SK-N-MC (cell line): ENCODE results near the gene INAFM1.
A peak's percentile ranks its signal among the peaks of the same experiment; 100 is the strongest.

ENCODE experiments used
- DNase-seq: peaks from one replicate; pipeline ENCODE4 v3.0.0-alpha.2; 2011; ENCODE audit warnings: low read depth, low spot score
- H3K27ac ChIP-seq: fragments of 200-600 bp; sonication (generic); 2 replicates; pipeline ENCODE4 v1.5.1; 2016; ENCODE audit warnings: mixed run types
- H3K36me3 ChIP-seq: fragments of 200-600 bp; sonication (generic); 2 replicates; pipeline ENCODE4 v1.6.1; 2017; ENCODE audit warnings: antibody characterized with exemption, low read length, mixed read lengths; ENCODE audit not compliant: insufficient read depth
- H3K4me3 ChIP-seq: fragments of 200-600 bp; sonication (generic); 2 replicates; pipeline ENCODE4 v1.5.1; 2016
- H3K9ac ChIP-seq: fragments of 200-600 bp; sonication (generic); 2 replicates; pipeline ENCODE4 v1.8.0; 2017; ENCODE audit warnings: mixed run types, mixed read lengths; ENCODE audit not compliant: insufficient read length
- H3K9me3 ChIP-seq: fragments of 200-600 bp; sonication (generic); 2 replicates; pipeline ENCODE4 v1.6.1; 2017; ENCODE audit warnings: low read depth, mild to moderate bottlenecking, antibody characterized with exemption, low read length, moderate library complexity, mixed read lengths
- EZH2 ChIP-seq: fragments of 200-600 bp; sonication (generic); IDR thresholded peaks from one replicate; pipeline ENCODE4 v1.6.1; 2017; ENCODE audit warnings: antibody characterized with exemption
- FOXP2 ChIP-seq: optimal IDR thresholded peaks from 2 replicates; pipeline ENCODE3; 2011; ENCODE audit warnings: mild to moderate bottlenecking, moderate library complexity; ENCODE audit not compliant: insufficient read depth; ENCODE audit errors: extremely low read length, control extremely low read depth
- POLR2AphosphoS5 ChIP-seq: IDR thresholded peaks from 2 replicates; pipeline ENCODE4 v1.6.1; 2012; ENCODE audit warnings: mild to moderate bottlenecking, low read depth, low read length, borderline replicate concordance

INAFM1 gene

DNA sequence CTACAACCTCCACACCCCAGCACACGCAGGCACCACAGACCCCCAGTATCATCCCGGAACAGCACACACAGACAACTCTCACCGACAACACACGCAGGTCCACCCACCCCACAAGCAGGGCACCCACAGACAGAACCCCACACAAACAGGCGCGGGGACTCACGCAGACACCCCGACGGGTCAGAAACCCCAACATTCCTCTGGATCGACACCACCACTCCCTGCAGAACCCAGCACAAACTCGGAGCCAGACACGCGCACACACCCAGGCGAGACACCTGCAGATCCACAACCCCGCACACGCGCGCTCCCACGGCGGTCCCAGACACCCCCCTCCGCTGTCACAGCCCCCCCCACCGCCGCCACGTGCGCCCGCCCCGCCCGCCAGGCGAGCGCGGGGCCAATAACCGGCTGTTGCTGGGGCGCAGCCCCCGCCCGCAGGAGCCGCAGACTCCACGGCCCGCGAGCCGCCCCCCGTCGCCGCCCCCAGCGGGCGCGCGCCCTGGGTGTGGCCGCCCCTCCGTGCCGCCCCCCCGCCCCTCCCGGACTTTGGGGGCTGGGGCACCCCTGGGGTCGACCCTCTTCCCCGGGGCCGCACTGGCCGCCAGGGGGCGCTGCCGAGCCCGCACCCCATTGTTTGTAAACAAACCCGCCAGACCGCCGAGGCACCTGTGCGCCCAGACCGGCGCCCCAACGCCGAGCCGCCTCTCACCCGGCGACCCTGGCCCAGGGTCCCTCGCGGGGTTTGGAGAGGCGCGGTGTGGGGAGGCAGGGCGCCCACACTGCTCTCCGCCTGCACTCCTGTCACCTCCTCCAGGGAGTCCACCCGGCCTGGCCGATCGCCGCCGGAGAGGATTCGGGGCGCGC, 44.4 kb upstream of the INAFM1 start:
- H3K27ac ChIP-seq, result no peak overlapping the region
- H3K9me3 ChIP-seq, result no peaks in the 10 kb centered on the region
- peak overlapping the region; percentile 75 for H3K9ac ChIP-seq
- no peak for DNase-seq
- TF ChIP-seq EZH2 (no peak), FOXP2 (peak; percentile 93), POLR2AphosphoS5 (no peak)
- H3K36me3 ChIP-seq, result no peaks in the 10 kb centered on the region
- peak overlapping the region; percentile 91 for H3K4me3 ChIP-seq

DNA sequence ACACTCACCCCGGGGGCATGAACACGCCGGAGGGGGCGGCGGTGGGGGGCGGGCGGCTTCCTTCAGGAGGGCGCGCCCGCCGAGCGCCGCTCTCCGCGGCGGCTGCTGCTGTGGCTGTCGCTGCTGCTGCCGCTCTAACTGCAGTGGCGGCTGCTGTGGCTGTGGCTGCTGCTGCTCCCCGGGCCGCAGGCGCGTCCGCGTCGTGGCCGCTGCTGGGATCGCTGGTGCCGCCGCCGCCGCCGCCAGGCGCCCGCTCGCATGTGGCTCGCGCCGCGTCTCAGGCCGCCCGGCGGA, 43.8 kb upstream of the INAFM1 start, which contains the start of gene BBC3:
Gene BBC3 (minus strand): TSS at position 279 of the 294 bp plus-strand sequence. CDS start 2,768 bp downstream, outside the sequence.
- no peaks in the 10 kb centered on the region for H3K9me3 ChIP-seq
- peak within 1 kb of the TSS; percentile 91 for H3K4me3 ChIP-seq
- H3K36me3 ChIP-seq, result no peaks in the 10 kb centered on the region
- peak within 1 kb of the TSS; percentile 75 for H3K9ac ChIP-seq
- DNase-seq, result no peak
- TF ChIP-seq EZH2 (no peak), FOXP2 (no peak), POLR2AphosphoS5 (no peak)
- no peak within 1 kb of the TSS for H3K27ac ChIP-seq

DNA sequence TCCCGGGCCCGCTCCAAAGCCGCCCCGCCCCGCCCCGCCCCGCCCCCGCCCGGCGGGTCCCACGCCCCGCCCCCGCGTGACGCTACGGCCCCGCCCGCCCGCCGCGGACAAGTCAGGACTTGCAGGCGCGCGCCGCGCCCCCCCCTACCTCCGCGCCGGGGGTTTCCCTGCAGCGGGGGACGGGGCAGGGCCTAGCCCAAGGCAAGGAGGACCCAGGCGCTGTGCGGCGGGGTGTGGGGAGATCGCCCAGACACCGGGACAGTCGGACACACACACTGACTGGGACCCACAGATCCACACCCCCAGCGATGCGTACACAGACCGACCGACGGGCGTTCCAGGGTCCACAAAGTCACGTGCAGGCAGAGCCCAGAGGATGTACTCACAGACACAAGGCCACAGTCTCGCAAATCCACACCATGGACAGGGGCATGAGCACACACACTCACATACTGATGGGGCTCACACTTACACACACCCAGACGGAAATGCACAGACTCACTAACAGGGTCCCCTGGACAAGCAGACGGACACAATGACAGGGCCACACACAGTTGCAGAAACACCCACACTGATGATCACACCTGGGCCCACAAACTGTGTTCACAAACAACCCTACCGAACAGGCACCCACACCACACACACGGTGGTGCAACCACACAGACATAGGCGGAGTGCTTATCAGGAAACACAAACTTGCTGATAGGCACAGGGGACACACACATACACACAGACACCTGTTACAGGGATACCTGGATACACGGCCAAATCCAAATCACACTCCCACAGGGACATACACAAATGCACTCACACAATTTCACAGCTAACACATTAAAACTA, 43.2 kb upstream of the INAFM1 start:
- H3K36me3 ChIP-seq, result no peaks in the 10 kb centered on the region
- H3K4me3 ChIP-seq, result peak overlapping the region; percentile 91
- TF ChIP-seq FOXP2 (no peak), EZH2 (no peak), POLR2AphosphoS5 (no peak)
- H3K9ac ChIP-seq, result no peak overlapping the region
- DNase-seq, result no peak
- no peak overlapping the region for H3K27ac ChIP-seq
- H3K9me3 ChIP-seq, result no peaks in the 10 kb centered on the region

DNA sequence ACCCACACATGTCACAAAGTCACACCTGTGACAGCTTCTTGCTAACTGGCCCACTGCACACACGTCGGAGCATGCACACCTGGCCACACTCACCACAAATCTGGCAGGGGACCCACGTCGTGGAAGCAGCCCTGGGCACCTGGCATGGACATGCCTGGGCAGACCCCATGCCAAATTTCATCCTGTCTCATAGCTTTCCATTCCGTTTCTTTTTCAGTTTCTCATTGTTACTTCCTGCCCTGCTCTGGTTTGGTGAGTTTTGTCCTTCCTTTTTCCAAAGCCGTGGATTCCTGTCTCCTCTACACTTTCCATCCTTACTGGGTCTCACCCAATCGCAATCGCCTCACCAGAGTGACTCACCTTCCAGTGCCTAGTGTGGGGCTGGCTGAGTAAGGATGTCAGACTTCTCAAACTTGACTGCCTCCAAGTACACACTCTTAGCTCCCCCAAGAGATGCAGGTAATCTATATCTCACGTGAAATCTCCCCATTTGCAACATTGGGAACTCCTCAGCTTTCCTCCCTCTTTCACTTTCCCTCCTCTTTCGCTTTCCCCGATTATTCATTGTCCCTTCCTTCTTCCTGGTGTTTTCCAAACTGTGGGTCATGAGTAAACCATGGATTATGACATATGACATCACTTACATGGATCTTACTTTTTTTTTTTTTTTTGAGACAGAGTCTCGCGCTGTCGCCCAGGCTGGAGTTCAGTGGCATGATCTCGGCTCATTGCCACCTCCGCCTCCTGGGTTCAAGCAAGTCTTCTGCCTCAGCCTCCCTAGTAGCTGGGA, 42.1 kb upstream of the INAFM1 start:
- TF ChIP-seq EZH2, result no peak
- no peak for TF ChIP-seq FOXP2
- no peak for TF ChIP-seq POLR2AphosphoS5
- H3K27ac ChIP-seq, result no peak overlapping the region
- no peak overlapping the region for H3K4me3 ChIP-seq
- no peaks in the 10 kb centered on the region for H3K9me3 ChIP-seq
- H3K36me3 ChIP-seq, result no peaks in the 10 kb centered on the region
- no peak for DNase-seq
- no peak overlapping the region for H3K9ac ChIP-seq

DNA sequence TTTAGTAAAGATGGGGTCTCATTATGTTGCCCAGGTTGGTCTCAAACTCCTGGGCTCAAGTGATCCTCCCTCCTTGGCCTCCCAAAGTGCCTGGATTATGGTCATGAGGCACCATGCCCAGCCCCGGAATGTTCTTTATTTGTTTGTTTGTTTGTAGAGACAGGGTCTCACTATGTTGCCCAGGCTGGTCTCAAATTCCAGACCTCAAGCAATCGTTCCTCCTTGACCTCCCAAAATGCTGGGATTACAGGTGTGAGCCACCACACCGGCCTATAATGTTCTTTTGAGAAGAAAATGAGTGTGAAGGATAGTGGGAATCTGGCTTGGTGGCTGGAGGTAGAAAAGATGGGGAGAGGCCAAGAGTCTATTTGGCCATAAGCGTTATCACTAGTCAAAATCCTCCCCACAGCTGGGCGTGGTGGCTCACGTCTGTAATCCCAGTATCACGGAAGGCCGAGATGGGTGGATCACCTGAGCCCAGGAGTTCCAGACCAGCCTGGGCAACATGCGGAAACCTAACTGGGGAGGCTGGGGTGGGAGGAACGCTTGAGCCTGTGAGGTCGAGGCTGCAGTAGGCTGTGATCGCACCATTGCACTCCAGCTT, 38.5 kb upstream of the INAFM1 start:
- DNase-seq, result no peak
- no peak overlapping the region for H3K4me3 ChIP-seq
- H3K9me3 ChIP-seq, result no peaks in the 10 kb centered on the region
- H3K9ac ChIP-seq, result no peak overlapping the region
- TF ChIP-seq EZH2 (no peak), POLR2AphosphoS5 (no peak), FOXP2 (no peak)
- no peaks in the 10 kb centered on the region for H3K36me3 ChIP-seq
- no peak overlapping the region for H3K27ac ChIP-seq

DNA sequence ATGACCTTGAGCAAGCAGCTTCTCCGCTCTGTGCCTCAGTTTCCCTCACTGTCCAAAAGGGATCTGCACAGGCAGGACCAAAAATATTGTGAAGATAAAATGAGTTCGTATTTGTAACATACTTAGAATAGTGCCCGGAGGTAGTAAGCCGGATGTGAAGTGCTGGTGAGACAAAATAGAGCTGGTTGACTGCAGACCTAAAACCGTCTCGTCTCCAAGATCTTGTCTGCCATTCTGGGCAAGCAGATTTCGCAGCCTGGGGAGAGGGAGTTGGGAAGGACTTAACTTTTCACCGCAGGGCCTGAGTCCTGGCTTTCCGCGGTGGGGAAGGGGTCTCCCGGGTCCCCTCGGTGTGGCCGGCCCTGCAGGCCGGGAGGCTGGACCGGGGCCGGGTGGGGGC, 35.5 kb upstream of the INAFM1 start:
- no peaks in the 10 kb centered on the region for H3K9me3 ChIP-seq
- no peak overlapping the region for H3K9ac ChIP-seq
- H3K36me3 ChIP-seq, result no peaks in the 10 kb centered on the region
- no peak for TF ChIP-seq POLR2AphosphoS5
- no peak for TF ChIP-seq EZH2
- no peak for TF ChIP-seq FOXP2
- no peak overlapping the region for H3K4me3 ChIP-seq
- no peak overlapping the region for H3K27ac ChIP-seq
- no peak for DNase-seq

DNA sequence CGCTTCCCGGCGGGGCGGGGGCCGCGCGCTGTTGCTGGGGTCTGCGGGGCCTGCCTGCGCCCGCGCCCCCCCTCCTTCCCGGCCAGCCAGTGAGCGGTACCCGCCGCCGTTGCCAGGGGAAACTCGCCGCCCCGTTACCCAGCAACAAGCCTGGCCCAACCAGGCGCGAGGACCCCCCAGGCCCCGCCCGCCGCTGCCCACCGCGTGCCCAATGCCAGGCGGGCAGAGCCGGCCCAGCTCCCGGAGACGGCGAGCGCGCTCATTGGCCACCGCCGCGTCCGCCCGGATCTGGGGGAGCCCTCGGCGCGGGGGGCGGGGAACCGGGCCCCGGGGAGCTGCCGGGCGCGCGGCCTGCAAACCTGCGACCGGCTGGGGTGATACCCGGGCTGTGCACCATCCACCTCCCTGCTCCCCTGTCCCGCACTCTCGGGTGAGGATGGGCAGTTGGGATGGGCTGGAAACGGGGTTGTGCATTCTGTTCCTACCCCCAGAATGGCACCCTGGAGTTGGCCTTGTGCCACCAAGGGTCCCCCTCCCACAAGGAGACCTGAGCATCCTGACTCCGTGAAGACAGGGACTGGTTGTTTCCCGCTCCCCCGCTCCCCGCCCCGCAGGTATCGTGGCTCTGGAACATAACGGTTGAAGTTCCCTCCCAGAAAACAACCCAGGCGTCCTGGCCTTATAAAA, 34.9 kb upstream of the INAFM1 start:
- Histone ChIP-seq H3K4me3 (no peak overlapping the region), H3K9ac (no peak overlapping the region), H3K36me3 (no peaks in the 10 kb centered on the region), H3K27ac (no peak overlapping the region), H3K9me3 (no peaks in the 10 kb centered on the region)
- no peak for TF ChIP-seq POLR2AphosphoS5
- TF ChIP-seq EZH2, result no peak
- no peak for TF ChIP-seq FOXP2
- no peak for DNase-seq
